GM03348 (cell line): ENCODE measurements around the gene USP44.
"Not testable (repeated sequence)": the region's sequence is repeated elsewhere in the genome, so short reads cannot be mapped to it uniquely, and the experiment has no call there.

Source experiments
- DNase-seq: peaks from one replicate; pipeline ENCODE4 v3.0.0; 2012; ENCODE audit warnings: low spot score

Gene USP44

GRCh38 chr12:95551305-95551704 is at the start of gene USP44:
Gene USP44, minus strand, starts transcription at chr12:95551476. Its CDS starts 17,220 bp downstream, at chr12:95534256.
- DNase-seq: no peak

GRCh38 chr12:95600567-95600966 is 49.3 kb upstream of the USP44 start:
- no peak for DNase-seq

DNA sequence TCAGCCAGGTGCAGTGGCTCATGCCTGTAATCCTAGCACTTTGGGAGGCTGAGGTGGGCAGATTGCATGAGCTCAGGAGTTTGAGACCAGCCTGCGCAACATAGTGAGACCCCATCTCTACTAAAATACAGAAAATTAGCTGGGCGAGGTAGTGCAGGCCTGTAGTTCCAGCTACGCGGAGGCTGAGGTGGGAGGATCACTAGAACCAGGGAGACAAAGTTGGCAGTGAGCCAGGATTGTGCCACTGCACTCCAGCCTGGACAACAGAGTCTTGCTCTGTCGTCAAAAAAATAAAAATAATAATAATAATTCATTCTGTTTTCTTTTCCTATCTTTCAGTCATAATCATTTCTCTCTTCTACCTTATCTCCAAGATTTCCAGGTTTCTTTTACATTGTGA is 48.6 kb upstream of the USP44 start:
- no peak for DNase-seq

GRCh38 chr12:95594136-95594535 is 42.9 kb upstream of the USP44 start:
- DNase-seq: no peak

DNA sequence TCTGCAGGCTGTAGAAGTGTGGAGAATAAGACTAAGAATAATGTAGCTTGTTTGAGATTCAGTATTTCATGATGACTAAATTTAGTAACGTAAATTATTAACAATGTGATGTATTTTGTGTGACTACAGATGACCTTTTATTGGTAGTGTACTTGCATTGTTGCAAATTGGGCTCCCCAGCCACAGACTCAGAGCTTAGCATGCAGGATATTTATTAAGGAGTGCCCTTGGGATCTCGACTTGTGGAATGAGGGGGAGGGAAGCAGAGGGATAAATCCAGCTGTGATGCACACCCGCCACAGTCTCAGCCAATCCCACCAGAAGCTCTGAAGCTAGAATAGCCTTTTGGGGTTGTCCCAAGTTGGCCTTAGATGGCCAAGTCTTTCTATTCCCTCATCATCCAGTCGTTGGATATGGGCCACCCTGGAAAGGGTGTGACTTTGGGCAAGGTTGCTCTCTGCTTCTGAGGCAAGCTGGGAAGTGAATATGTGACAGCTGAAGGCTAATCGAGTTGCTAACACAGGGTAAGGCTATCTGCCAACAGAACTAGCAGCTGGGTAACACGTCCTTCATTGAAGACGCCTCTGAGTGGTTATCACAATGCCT is 42.1 kb upstream of the USP44 start:
- no peak for DNase-seq

DNA sequence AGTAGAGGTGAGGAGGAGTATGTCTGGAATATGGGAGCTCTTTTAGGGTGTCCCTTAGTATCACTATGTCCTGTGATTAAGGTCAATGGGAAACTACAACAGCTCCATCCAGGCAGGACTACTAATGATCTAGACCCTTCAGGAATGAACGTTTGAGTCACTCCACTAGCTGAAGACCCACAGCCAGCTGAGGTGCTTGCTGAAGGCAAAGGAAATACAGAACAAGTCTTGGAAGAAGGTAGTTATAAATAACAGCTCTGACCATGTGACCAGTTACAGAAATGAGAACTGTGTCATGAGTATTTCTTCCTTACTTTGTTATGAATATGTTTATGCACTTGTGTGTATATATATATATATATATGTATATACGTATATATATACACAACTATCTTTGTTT is 40.5 kb upstream of the USP44 start:
- DNase-seq: no peak

DNA sequence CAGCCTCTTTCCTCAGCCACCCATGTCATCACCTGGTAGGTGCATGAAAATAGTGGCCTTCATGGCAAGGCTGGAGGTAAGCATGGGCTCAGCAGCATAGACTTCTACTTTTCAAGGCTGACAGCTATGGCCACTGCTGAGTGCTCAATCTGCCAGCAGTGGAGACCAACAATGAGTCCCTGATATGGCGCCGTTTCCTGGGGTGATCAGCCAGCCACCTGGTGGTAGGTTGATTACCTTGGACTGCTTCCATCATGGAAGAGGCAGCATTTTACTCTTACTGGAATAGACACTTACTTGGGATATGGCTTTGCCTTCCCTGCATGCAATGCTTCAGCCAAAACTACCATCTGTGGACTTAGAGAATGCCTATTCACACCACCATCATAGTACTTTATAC is 39.5 kb upstream of the USP44 start:
- DNase-seq: no peak

GRCh38 chr12:95583933-95584332 is 32.7 kb upstream of the USP44 start:
- no peak for DNase-seq

- peak; percentile 49 for DNase-seq
Measured at GRCh38 chr12:95582230-95583058, 31.2 kb upstream of the USP44 start.

- DNase-seq: no peak
Measured at GRCh38 chr12:95577820-95578219, 26.5 kb upstream of the USP44 start.

- peak; percentile 75 for DNase-seq
Measured at GRCh38 chr12:95574799-95575452, 23.6 kb upstream of the USP44 start.

DNA sequence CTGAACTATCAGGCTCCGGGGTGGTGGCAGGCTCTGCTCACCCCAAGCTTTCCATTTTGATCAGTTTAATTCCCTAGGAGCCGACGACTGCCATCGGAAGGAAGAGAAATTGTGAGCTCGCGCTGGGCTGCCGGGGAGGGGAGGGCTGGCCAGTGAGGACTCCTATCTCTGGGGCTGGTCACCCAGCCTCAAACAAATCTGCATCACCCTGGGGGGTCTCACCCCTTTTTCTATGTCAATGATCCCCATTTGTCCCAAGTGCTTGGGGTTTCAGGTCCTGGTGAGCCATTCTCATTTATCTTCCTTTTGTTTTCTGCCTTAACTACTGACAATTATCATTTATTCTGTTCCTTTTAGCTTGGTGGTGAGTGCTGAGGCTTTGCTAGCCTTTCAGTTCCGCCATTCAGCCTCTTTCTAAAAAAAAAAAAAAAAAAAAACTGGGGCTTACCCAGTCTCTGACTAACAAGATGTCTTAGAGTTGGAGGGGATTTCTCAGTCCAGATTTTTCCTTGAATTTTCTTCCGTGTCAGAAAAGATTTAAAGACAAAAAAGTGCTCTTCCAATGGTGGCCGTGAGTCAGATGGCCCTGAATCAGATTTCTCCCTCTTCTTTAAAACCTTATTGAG is 22.8 kb upstream of the USP44 start:
- DNase-seq: no peak

- DNase-seq: no peak
Measured at GRCh38 chr12:95571369-95571768, 20.1 kb upstream of the USP44 start.

DNA sequence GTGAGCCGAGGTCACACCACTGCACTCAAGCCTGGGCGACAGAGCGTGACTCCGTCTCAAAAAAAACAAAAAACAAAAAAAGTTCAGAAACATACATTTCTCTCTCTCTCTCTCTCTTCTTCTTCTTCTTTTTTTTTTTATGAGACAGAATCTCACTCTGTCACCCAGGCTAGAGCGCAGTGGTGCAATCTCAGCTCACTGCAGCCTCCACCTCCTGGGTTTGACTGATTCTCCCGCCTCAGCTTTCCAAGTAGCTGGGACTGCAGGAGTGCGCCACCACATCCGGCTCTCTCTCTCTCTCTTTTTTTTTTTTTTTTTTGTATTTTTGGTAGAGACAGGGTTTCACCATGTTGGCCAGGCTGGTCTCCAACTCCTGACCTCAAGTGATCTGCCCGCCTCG is 16.8 kb upstream of the USP44 start:
- DNase-seq: not testable (repeated sequence)

- DNase-seq: no peak
Measured at GRCh38 chr12:95557625-95558024, 6.3 kb upstream of the USP44 start.

GRCh38 chr12:95554532-95555071 is 3.3 kb upstream of the USP44 start:
- DNase-seq: no peak

DNA sequence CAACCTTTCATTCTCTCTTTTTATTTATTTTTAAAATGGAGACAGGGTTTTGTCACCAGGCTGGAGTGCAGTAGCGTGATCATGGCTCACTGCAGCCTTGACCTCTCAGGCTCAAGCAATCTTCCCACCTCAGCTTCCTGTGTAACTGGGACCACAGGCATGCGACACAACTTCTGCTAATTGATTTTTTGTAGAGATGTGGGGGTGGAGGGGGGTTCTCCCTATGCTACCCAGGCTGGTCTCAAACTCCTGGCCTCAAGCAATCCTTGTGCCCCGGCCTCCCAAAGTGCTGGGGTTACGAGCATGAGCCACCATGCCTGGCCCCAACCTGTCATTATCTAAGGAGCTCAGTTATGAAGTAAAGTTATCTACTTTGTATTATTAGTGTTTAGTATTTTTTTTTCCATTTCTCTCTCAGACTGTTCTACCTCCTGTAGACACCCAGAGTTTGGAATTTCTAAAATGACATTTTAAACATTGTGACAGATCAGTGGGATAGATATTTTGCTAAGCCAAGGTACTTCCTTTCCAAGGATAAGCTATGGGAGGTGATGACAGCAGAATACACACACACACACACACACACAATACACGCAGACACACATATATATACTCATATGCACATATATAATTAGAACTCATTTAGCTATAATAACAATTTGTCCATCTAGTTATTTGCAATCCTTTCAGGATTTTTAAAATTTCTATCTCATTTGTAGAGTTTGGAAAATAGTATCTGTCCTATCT is 2.1 kb upstream of the USP44 start:
- no peak for DNase-seq

DNA sequence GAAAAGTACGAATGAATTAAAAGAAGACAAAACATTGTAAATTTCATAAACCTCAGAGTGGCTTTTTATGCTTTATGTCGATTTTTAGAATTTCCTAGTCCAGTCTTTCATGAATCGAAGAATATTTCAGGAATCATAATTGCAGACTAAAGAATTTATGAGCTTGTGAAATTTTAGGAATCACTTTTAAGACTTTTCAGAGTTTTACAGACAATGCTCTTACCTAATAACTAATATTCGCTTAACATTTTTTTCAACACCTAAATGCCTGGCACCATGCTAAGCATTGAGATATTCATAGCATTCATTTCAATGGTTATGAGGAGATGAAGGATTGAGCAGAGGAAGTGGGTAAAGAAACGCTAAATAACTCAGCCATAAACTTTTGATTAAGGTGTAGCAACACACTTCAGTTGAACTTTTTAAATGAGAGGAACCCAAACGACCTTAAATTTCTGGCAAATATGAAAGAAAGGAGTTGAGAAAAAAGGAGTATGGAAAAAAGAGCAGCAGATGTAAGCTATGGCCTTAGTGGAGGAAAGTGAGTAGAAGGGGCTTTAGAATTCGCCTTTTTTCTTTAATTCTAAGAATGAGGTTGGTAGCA is 739 bp upstream of the USP44 start:
- DNase-seq: no peak

- DNase-seq: no peak
Measured at GRCh38 chr12:95549392-95550084, 1.7 kb downstream of the USP44 start.

- peak; percentile 10 for DNase-seq
Measured at GRCh38 chr12:95548539-95549391, 2.5 kb downstream of the USP44 start.
